GM18505 (cell line): ENCODE data around the gene SLC46A3.

ENCODE experiments used
- ATAC-seq: cut with Tn5 transposase; IDR thresholded peaks from one replicate; pipeline ENCODE4 v1.9.1; 2021; ENCODE audit not compliant: unreplicated experiment
- POLR2A ChIP-seq: IDR thresholded peaks from 4 replicates; pipeline ENCODE4 v1.6.1; 2011; ENCODE audit warnings: borderline replicate concordance; ENCODE audit not compliant: insufficient read depth, insufficient read length; ENCODE audit errors: extremely low read depth

Gene SLC46A3

GRCh38 chr13:28718543-28719226 lies at the start of gene SLC46A3:
Gene SLC46A3, minus strand, starts transcription at chr13:28718970. Its CDS starts 972 bp downstream, at chr13:28717998.
- peak; percentile 68 for TF ChIP-seq POLR2A
- peak; percentile 99 for ATAC-seq

DNA sequence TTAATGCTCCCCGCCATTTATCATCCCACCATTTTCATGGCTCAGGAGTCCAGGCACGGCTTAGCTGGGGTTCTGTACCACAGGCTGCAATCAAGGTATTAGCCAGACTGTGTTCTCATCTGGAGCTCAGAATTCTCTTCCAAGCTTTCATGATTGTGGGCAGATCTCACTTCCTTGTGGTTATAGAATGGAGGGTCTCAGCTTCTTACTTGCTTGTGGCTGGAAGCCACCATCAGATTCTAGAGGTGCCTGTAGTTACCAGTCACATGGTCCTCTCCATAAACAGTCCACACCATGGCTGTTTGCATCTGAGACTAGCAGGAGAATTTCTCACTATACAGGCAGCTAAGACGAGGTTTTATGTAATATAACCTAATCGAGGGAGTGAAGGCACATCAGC lies 45.1 kb upstream of the SLC46A3 start:
- no peak for ATAC-seq
- no peak for TF ChIP-seq POLR2A

DNA sequence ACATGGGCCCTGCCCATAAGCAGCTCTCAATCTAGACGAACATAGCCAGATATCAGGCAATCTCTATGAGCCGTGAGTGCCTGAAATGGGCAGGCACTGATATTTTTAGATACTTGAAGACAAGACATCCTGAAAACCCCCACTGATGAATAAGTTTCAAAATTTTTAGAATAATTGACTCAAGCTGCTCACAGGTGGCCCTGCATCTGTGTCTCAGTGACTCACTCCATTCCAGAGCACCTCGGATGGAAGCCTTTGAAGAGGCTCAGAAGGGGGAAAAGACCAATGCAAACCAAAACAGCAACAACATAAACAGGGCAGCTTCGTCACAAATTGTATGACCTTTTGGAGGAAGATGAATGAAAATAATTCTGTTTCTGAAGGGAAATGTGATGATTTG lies 42.8 kb upstream of the SLC46A3 start:
- TF ChIP-seq POLR2A, result no peak
- ATAC-seq, result no peak

GRCh38 chr13:28755546-28755870 lies 36.7 kb upstream of the SLC46A3 start:
- no peak for TF ChIP-seq POLR2A
- no peak for ATAC-seq

GRCh38 chr13:28754698-28755545 lies 36.2 kb upstream of the SLC46A3 start:
- no peak for TF ChIP-seq POLR2A
- no peak for ATAC-seq

- no peak for ATAC-seq
- no peak for TF ChIP-seq POLR2A
Observed at GRCh38 chr13:28753946-28754345, 35.2 kb upstream of the SLC46A3 start.

GRCh38 chr13:28753208-28753892 lies 34.6 kb upstream of the SLC46A3 start:
- TF ChIP-seq POLR2A, result no peak
- no peak for ATAC-seq

- no peak for TF ChIP-seq POLR2A
- ATAC-seq, result no peak
Observed at GRCh38 chr13:28751175-28751960, 32.6 kb upstream of the SLC46A3 start.

DNA sequence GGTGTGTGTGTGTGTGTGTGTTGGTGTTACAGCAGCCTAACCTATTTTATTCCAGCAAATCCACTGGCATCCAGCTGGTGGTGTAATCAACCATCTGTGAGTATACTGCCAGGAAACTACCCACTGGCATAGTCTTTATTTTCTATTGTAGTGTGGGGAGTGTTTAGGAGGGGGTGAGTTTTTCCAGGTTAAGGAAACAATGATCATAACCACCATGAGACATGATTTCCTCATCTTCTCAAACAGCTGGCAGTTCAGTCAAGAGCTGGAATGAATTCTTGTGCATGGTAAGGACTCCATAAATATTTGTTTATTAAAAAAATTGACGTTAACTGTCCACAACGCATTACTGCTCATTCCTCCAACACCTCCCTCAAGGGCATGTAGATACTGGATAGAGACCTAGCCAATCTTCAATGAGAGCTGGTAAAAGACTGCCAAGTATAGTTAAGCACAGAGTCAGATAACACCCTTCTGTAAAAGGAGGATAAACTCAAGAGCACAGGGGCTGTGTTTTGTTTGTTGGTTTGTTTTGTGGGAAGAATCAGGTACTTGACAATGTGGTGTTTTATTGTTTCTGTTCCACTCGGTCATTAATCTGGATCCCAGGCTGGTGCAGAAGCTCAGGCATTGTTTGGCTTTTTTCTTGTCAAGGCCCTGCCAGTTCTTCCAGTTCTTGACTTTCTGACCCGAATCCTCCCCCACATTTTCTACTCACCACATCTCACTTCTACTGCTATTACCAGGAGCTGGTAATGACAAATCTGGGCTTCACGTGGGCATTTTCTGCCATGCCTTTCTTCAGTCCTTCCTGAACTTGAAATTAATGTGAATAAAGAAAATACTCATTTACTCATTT lies 31.6 kb upstream of the SLC46A3 start:
- ATAC-seq, result no peak
- TF ChIP-seq POLR2A, result no peak

DNA sequence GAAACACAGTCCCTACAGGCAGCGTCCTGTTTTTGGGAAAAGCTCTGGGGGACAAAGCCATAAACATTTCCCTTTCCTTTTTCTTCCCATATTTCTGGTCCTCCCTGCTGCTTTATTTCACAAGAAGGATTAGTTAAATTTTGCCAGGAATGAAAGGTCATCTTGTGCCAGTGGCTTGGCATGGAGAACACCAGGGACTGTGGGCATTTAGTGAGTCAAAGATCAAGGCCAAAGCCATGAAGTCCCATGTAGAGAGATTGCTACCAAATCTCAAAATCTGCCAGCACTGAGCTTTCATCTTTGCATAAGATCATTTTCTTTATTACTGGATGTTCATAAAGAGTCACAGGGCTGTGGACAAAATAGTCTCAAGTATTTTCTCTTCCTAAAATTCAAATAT lies 29.1 kb upstream of the SLC46A3 start:
- no peak for TF ChIP-seq POLR2A
- no peak for ATAC-seq

- no peak for TF ChIP-seq POLR2A
- ATAC-seq, result no peak
Observed at GRCh38 chr13:28746287-28746612, 27.5 kb upstream of the SLC46A3 start.

- no peak for TF ChIP-seq POLR2A
- no peak for ATAC-seq
Observed at GRCh38 chr13:28744656-28745055, 25.9 kb upstream of the SLC46A3 start.
